Endothelial cell (in vitro differentiated cells): Measurements from ENCODE around the gene EIF2S1. TPM values are rescaled to one million over a fixed set of nuclear protein-coding genes. Genes with fewer than 3 reads are reported as not detected.

Experiments
- DNase-seq: peaks from one replicate; pipeline ENCODE4 v3.0.0; 2021; ENCODE audit warnings: low spot score
- H3K27ac Mint-ChIP-seq: one replicate; pipeline ENCODE4 v1.8.0; 2021; ENCODE audit warnings: mixed read lengths, inconsistent platforms; ENCODE audit not compliant: unreplicated experiment
- H3K27me3 Mint-ChIP-seq: one replicate; pipeline ENCODE4 v1.8.0; 2021; ENCODE audit warnings: mild to moderate bottlenecking, moderate library complexity, mixed read lengths, inconsistent platforms; ENCODE audit not compliant: unreplicated experiment
- H3K36me3 Mint-ChIP-seq: one replicate; pipeline ENCODE4 v1.8.0; 2021; ENCODE audit warnings: mild to moderate bottlenecking, low read depth, mixed read lengths, inconsistent platforms; ENCODE audit not compliant: unreplicated experiment
- H3K4me1 Mint-ChIP-seq: one replicate; pipeline ENCODE4 v1.8.0; 2021; ENCODE audit warnings: mild to moderate bottlenecking, mixed read lengths, inconsistent platforms; ENCODE audit not compliant: unreplicated experiment
- H3K4me3 Mint-ChIP-seq: one replicate; pipeline ENCODE4 v1.8.0; 2021; ENCODE audit warnings: mild to moderate bottlenecking, mixed read lengths, inconsistent platforms; ENCODE audit not compliant: unreplicated experiment
- H3K9me3 Mint-ChIP-seq: one replicate; pipeline ENCODE4 v1.8.0; 2021; ENCODE audit warnings: mixed read lengths, inconsistent platforms; ENCODE audit not compliant: unreplicated experiment
- CTCF ChIP-seq: fragments of 200-600 bp; sonication (generic); IDR thresholded peaks from one replicate; pipeline ENCODE4 v1.5.0; 2021; ENCODE audit warnings: antibody characterized with exemption; ENCODE audit not compliant: unreplicated experiment
- total RNA-seq: library from RNA; stranded (reverse); fragmentation: NEBNext Ultra II Directional; extraction: Animal tissue kit (Norgen Biotek cat#: 25700); gene quantifications from one replicate; pipeline ENCODE4 v1.2.1, GENCODE V29; 2021; ENCODE audit not compliant: unreplicated experiment

The EIF2S1 gene
- total RNA-seq, 1 donor from 2014 or later = 74.2 TPM

- H3K27me3 Mint-ChIP-seq = no peaks in the 10 kb centered on the region
- no peak for DNase-seq
- no peak overlapping the region for H3K4me3 Mint-ChIP-seq
- no peaks in the 10 kb centered on the region for H3K9me3 Mint-ChIP-seq
- no peak overlapping the region for H3K27ac Mint-ChIP-seq
- TF ChIP-seq CTCF = no peak
- H3K4me1 Mint-ChIP-seq = peaks cover 4% of the 10 kb centered on the region
- H3K36me3 Mint-ChIP-seq = no peaks in the 10 kb centered on the region
Measured at GRCh38 chr14:67409461-67409860, 49.3 kb downstream of the EIF2S1 start.

- no peaks in the 10 kb centered on the region for H3K9me3 Mint-ChIP-seq
- H3K27me3 Mint-ChIP-seq = no peaks in the 10 kb centered on the region
- no peak for DNase-seq
- H3K36me3 Mint-ChIP-seq = no peaks in the 10 kb centered on the region
- H3K4me3 Mint-ChIP-seq = no peak overlapping the region
- no peak overlapping the region for H3K27ac Mint-ChIP-seq
- TF ChIP-seq CTCF = no peak
- peaks cover 4% of the 10 kb centered on the region for H3K4me1 Mint-ChIP-seq
Measured at GRCh38 chr14:67410313-67410712, 50.2 kb downstream of the EIF2S1 start.

GRCh38 chr14:67411370-67411769 lies 51.2 kb downstream of the EIF2S1 start:
- no peak overlapping the region for H3K27ac Mint-ChIP-seq
- no peaks in the 10 kb centered on the region for H3K36me3 Mint-ChIP-seq
- DNase-seq = no peak
- no peaks in the 10 kb centered on the region for H3K27me3 Mint-ChIP-seq
- no peak overlapping the region for H3K4me3 Mint-ChIP-seq
- TF ChIP-seq CTCF = no peak
- H3K9me3 Mint-ChIP-seq = no peaks in the 10 kb centered on the region
- H3K4me1 Mint-ChIP-seq = peaks cover 4% of the 10 kb centered on the region

- no peaks in the 10 kb centered on the region for H3K9me3 Mint-ChIP-seq
- no peak for DNase-seq
- no peak for TF ChIP-seq CTCF
- no peak within 1 kb of the TSS for H3K27ac Mint-ChIP-seq
- H3K27me3 Mint-ChIP-seq = no peaks in the 10 kb centered on the region
- H3K36me3 Mint-ChIP-seq = no peaks in the 10 kb centered on the region
- H3K4me3 Mint-ChIP-seq = peak within 1 kb of the TSS; percentile 42
- H3K4me1 Mint-ChIP-seq = peaks cover 4% of the 10 kb centered on the region
Measured at GRCh38 chr14:67411820-67412421, 51.8 kb downstream of the EIF2S1 start, which contains the start of gene PLEK2. Gene PLEK2 (minus strand): TSS chr14:67412165. CDS start chr14:67412059, 106 bp downstream.
